Heart right ventricle (tissue), 16 donors: ENCODE data around the gene LRRN2. TPM values are rescaled to one million over a fixed set of nuclear protein-coding genes. Genes with fewer than 3 reads are reported as not detected.

Source experiments
- ATAC-seq, 8 donors: fragments of 200-7000 bp; cut with Tn5 transposase; one replicate each; pipeline ENCODE4 v1.9.1; 2020; ENCODE audit warnings: mild to moderate bottlenecking in 8 of 8, moderate library complexity in 8 of 8, moderate number of reproducible peaks in 1 of 8
- DNase-seq, 2 donors: peaks; one replicate each; pipeline ENCODE4 v3.0.0-alpha.2; 2020
- H3K27ac ChIP-seq, 10 donors: fragments of 200-600 bp; sonication (generic) in 2 of 10; one replicate each; pipeline versions ENCODE4 v1.5.0 to v1.8.0; 2020 to 2022; ENCODE audit warnings: mild to moderate bottlenecking in 3 of 10
- H3K27me3 ChIP-seq, 7 donors: fragments of 200-600 bp; one replicate each; pipeline ENCODE4 v1.8.0; 2021 to 2022; ENCODE audit warnings: mild to moderate bottlenecking in 2 of 7
- H3K36me3 ChIP-seq, 9 donors: fragments of 200-600 bp; sonication (generic) in 1 of 9; one replicate each; pipeline versions ENCODE4 v1.5.0 to v1.8.0; 2020 to 2022; ENCODE audit warnings: mild to moderate bottlenecking in 2 of 9
- H3K4me1 ChIP-seq, 9 donors: fragments of 200-600 bp; sonication (generic) in 1 of 9; one replicate each; pipeline versions ENCODE4 v1.5.0 to v1.8.0; 2020 to 2022; ENCODE audit warnings: mild to moderate bottlenecking in 4 of 9
- H3K4me3 ChIP-seq, 10 donors: fragments of 200-600 bp; sonication (generic) in 2 of 10; one replicate each; pipeline versions ENCODE4 v1.5.0 to v1.8.0; 2020 to 2022; ENCODE audit warnings: mild to moderate bottlenecking in 7 of 10, moderate library complexity in 2 of 10
- H3K9me3 ChIP-seq, 11 donors: fragments of 200-600 bp in 10 of 11; sonication (generic) in 2 of 11; one replicate each; pipeline versions ENCODE4 v1.5.0 to v1.8.0; 2013 to 2022; ENCODE audit warnings: mild to moderate bottlenecking in 2 of 11, control low read depth in 1 of 11, moderate library complexity in 1 of 11
- WGBS, 2 donors: extraction: QIAGEN DNeasy Blood & Tissue Kit; methylation state at CpG; one replicate each; pipeline ENCODE4 v1.1.7; 2013; ENCODE audit warnings: inconsistent platforms in 1 of 2; 5-methylcytosine and 5-hydroxymethylcytosine counted together
- intact Hi-C, 10 donors: fragments of 100-400 bp; cut with DNase I; formaldehyde crosslinking; loops; one replicate each; pipeline versions ENCODE4 v1.11.1 to v1.14.2; 2022
- polyA plus RNA-seq, 2 donors: library from polyadenylated mRNA; stranded (reverse); fragments of 200-250 nt; gene quantifications; one replicate each; pipeline ENCODE4 v1.2.3, GENCODE V29; 2013
- total RNA-seq, 10 donors: library from RNA; stranded (reverse); fragmentation: NEBNext Ultra II Directional in 3 of 10; extraction: Animal tissue kit (Norgen Biotek cat#: 25700) in 3 of 10; gene quantifications; one replicate each; pipeline versions ENCODE4 v1.2.1 to v1.2.4, GENCODE V29; 2021 to 2023
- TF ChIP-seq, protein P1 (sequence below), 9 donors: fragments of 200-600 bp; sonication (generic) in 2 of 9; IDR thresholded peaks; one replicate each; pipeline versions ENCODE4 v1.5.0 to v1.8.0; 2021 to 2022; ENCODE audit warnings: antibody characterized with exemption in 9 of 9, mild to moderate bottlenecking in 5 of 9, moderate library complexity in 1 of 9
- donor health status: Arrhythmogenic right ventricular cardiomyopathy.
- donor health status: ischemic (EF 13 %, LVEDD 7.1; RV severe dilation, severe dysfunction).
- donor health status: healthy with polysubstance abuse.
- donor health status: DM: no; HTN: yes; CAD: no.
- donor health status: DM: no; HTN: no; CAD: no.
- donor health status: ischemic (EF 25% LVEDD 6.9; RV normal size, moderate dysfunction).
- donor health status: ischemic (EF 25% LVEDD 5.7; RV mildly dilated, moderate dysfunction).
- donor health status: healthy.
- donor health status: DM: yes; HTN: yes; CAD: no.
- donor health status: Ischemic cardiomyopathy.
- donor health status: ischemic (EF 35%, LVEDD 5.7; RV mildly dilated, moderate dysfunction).
- donor health status: nonischemic (EF 11% LVEDD 7.7; RV severe dilation, severe dysfunction).
- donor health status: DM: yes; HTN: yes; CAD: no.
- donor health status: PGD.
- donor health status: ischemic (EF 29% LVEDD 5.4; RV normal size, mild dysfunction).
- donor health status: nonischemic (EF 23%, LVEDD 6.1; RV moderate dilation, normal function).

Gene LRRN2
- total and polyA plus RNA-seq, 12 donors: 0.73 to 2.9 (median 1.1) TPM

DNA sequence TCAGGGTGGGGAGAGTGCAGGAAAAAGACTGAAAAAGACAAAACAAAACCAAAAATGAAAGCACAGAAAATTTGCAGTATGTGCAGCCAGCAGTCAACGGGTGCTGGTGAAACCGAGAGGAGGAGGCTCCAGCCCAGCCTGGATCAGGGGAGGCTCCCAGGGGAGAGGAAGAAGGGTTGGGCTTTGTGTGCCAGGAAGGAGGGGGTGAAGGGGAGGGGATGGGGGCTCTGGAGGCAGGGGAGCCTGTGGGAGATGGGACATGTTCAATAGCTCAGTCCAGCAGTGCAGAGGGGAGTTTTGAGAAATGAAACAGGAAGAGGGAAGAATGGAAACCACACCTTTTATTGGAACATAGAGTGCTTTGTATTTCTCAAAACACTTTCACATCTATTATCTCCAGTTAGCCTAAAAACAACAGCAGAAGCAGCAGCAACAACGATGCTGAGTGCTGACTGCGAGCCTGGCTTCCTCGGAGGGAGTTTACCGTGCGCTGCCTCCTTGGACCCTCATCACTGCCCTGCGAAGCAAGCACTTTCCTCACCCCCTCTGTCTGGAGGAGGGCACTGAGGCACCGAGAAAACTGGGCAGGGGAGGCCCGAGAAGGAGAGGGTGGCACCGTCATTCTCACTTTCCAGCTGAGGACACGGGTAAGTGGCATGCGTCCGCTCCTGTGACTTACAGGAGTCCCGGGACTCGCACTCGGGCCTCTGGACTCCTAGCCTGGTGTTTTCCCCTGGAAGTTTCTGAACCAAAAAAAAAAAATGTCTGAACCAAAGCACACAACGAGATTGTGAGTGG is 106.5 kb downstream of the LRRN2 start:
- intact Hi-C loops: loop anchor here in 1 of 10 donors (10.0 kb wide), 1 partner anchor 366 kb away; no protein-coding TSS in a partner anchor
- ATAC-seq (peak; percentile 11 to 79 (median 58)), DNase-seq (peak; percentile 24 to 28)
- TF ChIP-seq, protein P1, sequence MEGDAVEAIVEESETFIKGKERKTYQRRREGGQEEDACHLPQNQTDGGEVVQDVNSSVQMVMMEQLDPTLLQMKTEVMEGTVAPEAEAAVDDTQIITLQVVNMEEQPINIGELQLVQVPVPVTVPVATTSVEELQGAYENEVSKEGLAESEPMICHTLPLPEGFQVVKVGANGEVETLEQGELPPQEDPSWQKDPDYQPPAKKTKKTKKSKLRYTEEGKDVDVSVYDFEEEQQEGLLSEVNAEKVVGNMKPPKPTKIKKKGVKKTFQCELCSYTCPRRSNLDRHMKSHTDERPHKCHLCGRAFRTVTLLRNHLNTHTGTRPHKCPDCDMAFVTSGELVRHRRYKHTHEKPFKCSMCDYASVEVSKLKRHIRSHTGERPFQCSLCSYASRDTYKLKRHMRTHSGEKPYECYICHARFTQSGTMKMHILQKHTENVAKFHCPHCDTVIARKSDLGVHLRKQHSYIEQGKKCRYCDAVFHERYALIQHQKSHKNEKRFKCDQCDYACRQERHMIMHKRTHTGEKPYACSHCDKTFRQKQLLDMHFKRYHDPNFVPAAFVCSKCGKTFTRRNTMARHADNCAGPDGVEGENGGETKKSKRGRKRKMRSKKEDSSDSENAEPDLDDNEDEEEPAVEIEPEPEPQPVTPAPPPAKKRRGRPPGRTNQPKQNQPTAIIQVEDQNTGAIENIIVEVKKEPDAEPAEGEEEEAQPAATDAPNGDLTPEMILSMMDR (IDR thresholded peaks at IDR 0.05): no peak
- peak overlapping the region in 6 of 10 donors; percentile 3 to 69 (median 37) for H3K27ac ChIP-seq
- no peaks in the 10 kb centered on the region for H3K9me3 ChIP-seq
- H3K4me3 ChIP-seq: peak overlapping the region in 9 of 10 donors; percentile 4 to 53 (median 46)
- H3K27me3 ChIP-seq: no peaks in the 10 kb centered on the region
- peaks cover 4 to 32% (median 18%) of the 10 kb centered on the region in 9 donors for H3K4me1 ChIP-seq
- WGBS, 2 donors: 51 to 63% methylated on average over 18 of the region's 18 CpGs
- H3K36me3 ChIP-seq: no peaks in the 10 kb centered on the region

DNA sequence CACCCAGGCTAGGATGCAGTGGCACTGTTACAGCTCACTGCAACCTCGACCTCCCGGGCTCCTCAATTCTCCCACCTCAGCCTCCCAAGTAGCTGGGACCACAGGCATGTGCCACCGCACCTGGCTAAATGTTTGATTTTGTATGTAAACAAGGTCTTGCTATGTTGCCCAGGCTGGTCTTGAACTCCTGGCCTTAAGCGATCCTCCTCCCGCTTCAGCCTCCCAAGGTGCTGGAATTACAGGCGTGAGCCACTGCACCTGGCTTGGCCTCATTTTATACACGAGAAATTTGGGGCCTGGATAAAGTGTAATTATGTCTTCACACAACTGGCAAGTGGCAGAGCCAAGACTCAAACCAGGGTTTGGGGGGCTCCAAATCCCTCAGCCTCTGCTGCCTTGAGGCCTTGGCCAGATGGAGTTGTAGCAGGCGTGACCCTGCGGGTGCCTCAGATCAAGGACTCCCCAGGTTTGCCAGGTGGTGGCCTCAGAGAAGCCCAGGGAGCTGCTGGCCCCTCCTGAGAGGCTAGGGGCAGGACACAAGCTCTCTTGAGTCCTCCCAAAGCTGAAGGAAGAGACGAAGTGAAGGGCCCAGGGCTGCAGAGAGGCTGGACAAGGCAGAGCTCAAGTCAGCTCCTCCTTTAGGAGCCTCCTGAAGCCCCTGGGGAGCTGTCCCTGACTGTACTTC is 107.6 kb downstream of the LRRN2 start:
- intact Hi-C loops: loop anchor here in 1 of 10 donors (10.0 kb wide), 1 partner anchor 367 kb away; no protein-coding TSS in a partner anchor
- Histone ChIP-seq H3K9me3 (no peaks in the 10 kb centered on the region), H3K27me3 (no peaks in the 10 kb centered on the region), H3K36me3 (peaks cover 0 to 7% (median 0%) of the 10 kb centered on the region in 9 donors), H3K27ac (peak overlapping the region in 1 of 10 donors; percentile 69), H3K4me1 (peaks cover 4 to 32% (median 18%) of the 10 kb centered on the region in 9 donors), H3K4me3 (no peak overlapping the region)
- TF ChIP-seq, protein P1 (IDR thresholded peaks at IDR 0.05): no peak
- DNase-seq: no peak
- WGBS, 2 donors: 95% methylated on average over 10 of the region's 10 CpGs
- ATAC-seq: no peak

DNA sequence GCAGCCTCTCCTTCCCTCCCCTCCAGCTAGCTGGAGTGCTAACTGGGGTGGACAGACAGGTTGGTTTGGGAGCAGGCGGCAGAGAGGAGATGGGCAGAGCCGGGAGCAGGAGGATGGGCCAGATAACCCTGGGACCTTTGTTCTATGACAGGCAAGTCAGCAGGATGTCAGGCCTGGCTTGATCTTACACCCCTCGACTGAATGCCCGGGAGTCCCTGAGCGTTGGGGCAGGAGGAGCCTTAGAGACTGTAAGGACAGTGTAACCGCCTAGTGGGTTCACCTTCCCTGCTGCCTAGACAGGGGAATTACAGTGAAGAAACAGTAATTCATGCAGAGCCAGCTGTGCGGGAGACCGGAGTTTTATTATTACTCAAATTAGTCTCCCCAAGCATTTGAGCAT is 109.1 kb downstream of the LRRN2 start:
- H3K9me3 ChIP-seq: no peaks in the 10 kb centered on the region
- ATAC-seq (no peak), DNase-seq (no peak)
- H3K27me3 ChIP-seq: no peaks in the 10 kb centered on the region
- intact Hi-C loops: loop anchor here in 1 of 10 donors (10.0 kb wide), 1 partner anchor 368 kb away; no protein-coding TSS in a partner anchor
- TF ChIP-seq, protein P1 (IDR thresholded peaks at IDR 0.05): no peak
- peaks cover 0 to 13% (median 0%) of the 10 kb centered on the region in 9 donors for H3K36me3 ChIP-seq
- WGBS, 2 donors: 92 to 94% methylated on average over 8 of the region's 8 CpGs
- H3K4me1 ChIP-seq: peaks cover 4 to 32% (median 18%) of the 10 kb centered on the region in 9 donors
- no peak overlapping the region for H3K27ac ChIP-seq
- no peak overlapping the region for H3K4me3 ChIP-seq
